DOHH2 (cell line): ENCODE data around the gene OCLN.

Experiments used
- CTCF ChIP-seq: fragments of 200-600 bp; sonication (generic); IDR thresholded peaks from one replicate; pipeline ENCODE4 v1.5.1; 2014; ENCODE audit warnings: antibody characterized with exemption, mild to moderate bottlenecking, low read depth, low read length; ENCODE audit not compliant: poor library complexity, severe bottlenecking
- EZH2phosphoT487 ChIP-seq: fragments of 200-600 bp; sonication (generic); IDR thresholded peaks from 2 replicates; pipeline ENCODE4 v1.6.1; 2017; ENCODE audit warnings: borderline replicate concordance, mild to moderate bottlenecking, antibody characterized with exemption, low read length, moderate library complexity, mixed read lengths

- TF ChIP-seq CTCF (no peak), EZH2phosphoT487 (no peak)
Measured at GRCh38 chr5:69454460-69455249, 37.9 kb upstream of the OCLN start.
